SK-N-SH treated with all-trans-retinoic acid at 6 μM for 48 hours (cell line): ENCODE measurements around the gene ZFAND3.
A peak's percentile ranks its signal among the peaks of the same experiment; 100 is the strongest.

ENCODE experiments used
- ATAC-seq: fragments of 200-7000 bp; cut with Tn5 transposase; 3 replicates; pipeline ENCODE4 v1.9.1; 2020; ENCODE audit warnings: mild to moderate bottlenecking, moderate library complexity
- ARNTL ChIP-seq: fragments of 450-650 bp; formaldehyde crosslinking; IDR thresholded peaks from 2 replicates; pipeline ENCODE4 v1.5.0; 2020; ENCODE audit warnings: low read depth, mild to moderate bottlenecking, moderate library complexity, borderline replicate concordance
- BACH2 ChIP-seq: fragments of 250-450 bp; sonication (Bioruptor Pico); IDR thresholded peaks from 2 replicates; pipeline ENCODE4 v1.9.0; 2021; ENCODE audit warnings: mild to moderate bottlenecking, borderline replicate concordance
- CREB5 ChIP-seq: fragments of 250-450 bp; sonication (Bioruptor Pico); IDR thresholded peaks from 2 replicates; pipeline ENCODE4 v1.5.1; 2020; ENCODE audit warnings: low read depth, mild to moderate bottlenecking, moderate library complexity
- CSDC2 ChIP-seq: fragments of 250-450 bp; sonication (Bioruptor Pico); IDR thresholded peaks from 2 replicates; pipeline ENCODE4 v1.5.0; 2020; ENCODE audit warnings: mild to moderate bottlenecking, moderate library complexity
- ESRRG ChIP-seq: fragments of 250-450 bp; sonication (Bioruptor Pico); IDR thresholded peaks from 2 replicates; pipeline ENCODE4 v1.6.1; 2021; ENCODE audit warnings: mild to moderate bottlenecking
- GLIS3 ChIP-seq: fragments of 250-450 bp; sonication (Bioruptor Pico); IDR thresholded peaks from 2 replicates; pipeline ENCODE4 v1.5.0; 2020; ENCODE audit warnings: mild to moderate bottlenecking, moderate library complexity
- ISL1 ChIP-seq: fragments of 250-450 bp; sonication (Bioruptor Pico); IDR thresholded peaks from 2 replicates; pipeline ENCODE4 v2.1.2; 2022; ENCODE audit warnings: mild to moderate bottlenecking, moderate library complexity
- OSR1 ChIP-seq: fragments of 250-450 bp; sonication (Bioruptor Pico); IDR thresholded peaks from 2 replicates; pipeline ENCODE4 v1.8.0; 2022; ENCODE audit warnings: moderate library complexity, mild to moderate bottlenecking, inconsistent platforms
- PATZ1 ChIP-seq: fragments of 250-450 bp; sonication (Bioruptor Pico); IDR thresholded peaks from 2 replicates; pipeline ENCODE4 v1.8.0; 2020; ENCODE audit warnings: mild to moderate bottlenecking, moderate library complexity, borderline replicate concordance
- PPARA ChIP-seq: fragments of 250-450 bp; sonication (Bioruptor Pico); IDR thresholded peaks from 2 replicates; pipeline ENCODE4 v1.5.0; 2020; ENCODE audit warnings: mild to moderate bottlenecking, borderline replicate concordance
- RARB ChIP-seq: fragments of 250-450 bp; sonication (Bioruptor Pico); IDR thresholded peaks from 2 replicates; pipeline ENCODE4 v1.8.0; 2021; ENCODE audit warnings: mild to moderate bottlenecking, moderate library complexity
- SNAI2 ChIP-seq: fragments of 250-450 bp; sonication (Bioruptor Pico); IDR thresholded peaks from 2 replicates; pipeline ENCODE4 v1.5.0; 2020; ENCODE audit warnings: mild to moderate bottlenecking, moderate library complexity
- TOX ChIP-seq: fragments of 250-450 bp; sonication (Bioruptor Pico); IDR thresholded peaks from 2 replicates; pipeline ENCODE4 v1.8.0; 2021; ENCODE audit warnings: mild to moderate bottlenecking, moderate library complexity, borderline replicate concordance
- ZC3H10 ChIP-seq: fragments of 250-450 bp; sonication (Bioruptor Pico); IDR thresholded peaks from 2 replicates; pipeline ENCODE4 v1.5.1; 2021; ENCODE audit warnings: mild to moderate bottlenecking, moderate library complexity
- ZFP30 ChIP-seq: fragments of 450-650 bp; formaldehyde crosslinking; IDR thresholded peaks from 2 replicates; pipeline ENCODE4 v1.5.0; 2022; ENCODE audit warnings: mild to moderate bottlenecking, moderate library complexity
- ZNF565 ChIP-seq: fragments of 450-650 bp; formaldehyde crosslinking; conservative IDR thresholded peaks from 2 replicates; pipeline ENCODE4 v1.5.0; 2020; ENCODE audit warnings: low read depth, mild to moderate bottlenecking, moderate library complexity
- ZNF70 ChIP-seq: fragments of 450-650 bp; formaldehyde crosslinking; IDR thresholded peaks from 2 replicates; pipeline ENCODE4 v1.5.0; 2020; ENCODE audit warnings: mild to moderate bottlenecking, moderate library complexity
- ZNF8 ChIP-seq: fragments of 450-650 bp; formaldehyde crosslinking; IDR thresholded peaks from 2 replicates; pipeline ENCODE4 v1.5.0; 2020; ENCODE audit warnings: mild to moderate bottlenecking, moderate library complexity
- TF ChIP-seq, protein P1 (sequence below): fragments of 250-450 bp; sonication (Bioruptor Pico); IDR thresholded peaks from 2 replicates; pipeline ENCODE4 v1.5.1; 2021; ENCODE audit warnings: mild to moderate bottlenecking, moderate library complexity
- TF ChIP-seq, protein P2 (sequence below): fragments of 250-450 bp; sonication (Bioruptor Pico); IDR thresholded peaks from 2 replicates; pipeline ENCODE4 v1.5.0; 2020; ENCODE audit warnings: mild to moderate bottlenecking, moderate library complexity

The ZFAND3 gene

DNA sequence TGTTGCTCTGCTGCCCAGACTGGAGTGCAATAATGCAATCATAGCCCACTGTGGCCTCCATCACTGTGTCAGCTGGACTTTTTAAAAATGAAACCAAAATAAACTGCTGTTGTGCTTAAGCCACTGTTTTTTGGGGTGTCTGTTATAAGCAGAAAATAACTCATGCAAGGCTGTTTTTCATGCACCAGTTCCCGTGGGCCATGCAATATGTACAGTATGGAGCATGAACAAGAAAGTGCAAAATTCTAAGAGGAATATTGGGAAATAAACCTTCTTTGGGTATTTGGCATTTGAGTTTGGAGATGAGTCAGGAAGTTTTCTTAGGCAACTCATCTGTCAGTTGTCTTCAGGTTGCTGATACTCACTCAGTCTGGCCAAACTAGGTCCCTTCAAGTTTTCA, 14.9 kb upstream of the ZFAND3 start:
- TF ChIP-seq ZC3H10 (CRISPR knock-in tag): no peak
- TF ChIP-seq ZNF565: no peak
- no peak for TF ChIP-seq ZNF8
- no peak for TF ChIP-seq SNAI2 (CRISPR knock-in tag)
- TF ChIP-seq BACH2 (CRISPR knock-in tag): no peak
- TF ChIP-seq ISL1 (CRISPR knock-in tag): no peak
- no peak for TF ChIP-seq RARB (CRISPR knock-in tag)
- TF ChIP-seq, protein P1, sequence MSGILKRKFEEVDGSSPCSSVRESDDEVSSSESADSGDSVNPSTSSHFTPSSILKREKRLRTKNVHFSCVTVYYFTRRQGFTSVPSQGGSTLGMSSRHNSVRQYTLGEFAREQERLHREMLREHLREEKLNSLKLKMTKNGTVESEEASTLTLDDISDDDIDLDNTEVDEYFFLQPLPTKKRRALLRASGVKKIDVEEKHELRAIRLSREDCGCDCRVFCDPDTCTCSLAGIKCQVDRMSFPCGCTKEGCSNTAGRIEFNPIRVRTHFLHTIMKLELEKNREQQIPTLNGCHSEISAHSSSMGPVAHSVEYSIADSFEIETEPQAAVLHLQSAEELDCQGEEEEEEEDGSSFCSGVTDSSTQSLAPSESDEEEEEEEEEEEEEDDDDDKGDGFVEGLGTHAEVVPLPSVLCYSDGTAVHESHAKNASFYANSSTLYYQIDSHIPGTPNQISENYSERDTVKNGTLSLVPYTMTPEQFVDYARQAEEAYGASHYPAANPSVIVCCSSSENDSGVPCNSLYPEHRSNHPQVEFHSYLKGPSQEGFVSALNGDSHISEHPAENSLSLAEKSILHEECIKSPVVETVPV (CRISPR knock-in tag): no peak
- no peak for TF ChIP-seq PPARA
- no peak for ATAC-seq

DNA sequence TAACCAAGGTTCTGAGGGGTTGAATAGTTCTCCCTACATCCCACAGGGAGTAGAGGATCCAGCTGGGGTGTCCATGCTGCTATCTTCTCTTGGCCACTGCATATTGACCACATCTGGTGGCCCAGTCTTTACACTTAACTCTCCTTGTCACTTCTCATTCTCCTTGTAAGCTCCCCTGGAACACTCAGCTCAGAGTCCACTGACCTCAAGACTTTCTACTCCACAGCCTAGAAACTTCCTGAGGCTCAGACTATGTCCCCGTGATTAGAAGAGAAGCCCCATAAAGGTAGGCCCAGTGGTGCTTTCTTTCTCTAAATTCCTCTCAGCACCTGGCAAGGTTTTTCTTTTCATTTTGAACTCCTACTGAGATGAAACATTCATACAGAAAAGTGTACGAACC, 13.3 kb upstream of the ZFAND3 start:
- no peak for ATAC-seq
- TF ChIP-seq, protein P1 (CRISPR knock-in tag): no peak
- TF ChIP-seq ZNF70 (CRISPR knock-in tag) (no peak), ZNF565 (no peak), BACH2 (CRISPR knock-in tag) (no peak), PATZ1 (CRISPR knock-in tag) (no peak), OSR1 (CRISPR knock-in tag) (no peak), ARNTL (CRISPR knock-in tag) (no peak), SNAI2 (CRISPR knock-in tag) (no peak), CSDC2 (CRISPR knock-in tag) (no peak), PPARA (no peak), CREB5 (no peak), ZNF8 (no peak), ESRRG (CRISPR knock-in tag) (no peak), TOX (CRISPR knock-in tag) (no peak), ZC3H10 (CRISPR knock-in tag) (no peak), ZFP30 (CRISPR knock-in tag) (no peak), GLIS3 (CRISPR knock-in tag) (no peak), RARB (CRISPR knock-in tag) (no peak)
- TF ChIP-seq, protein P2, sequence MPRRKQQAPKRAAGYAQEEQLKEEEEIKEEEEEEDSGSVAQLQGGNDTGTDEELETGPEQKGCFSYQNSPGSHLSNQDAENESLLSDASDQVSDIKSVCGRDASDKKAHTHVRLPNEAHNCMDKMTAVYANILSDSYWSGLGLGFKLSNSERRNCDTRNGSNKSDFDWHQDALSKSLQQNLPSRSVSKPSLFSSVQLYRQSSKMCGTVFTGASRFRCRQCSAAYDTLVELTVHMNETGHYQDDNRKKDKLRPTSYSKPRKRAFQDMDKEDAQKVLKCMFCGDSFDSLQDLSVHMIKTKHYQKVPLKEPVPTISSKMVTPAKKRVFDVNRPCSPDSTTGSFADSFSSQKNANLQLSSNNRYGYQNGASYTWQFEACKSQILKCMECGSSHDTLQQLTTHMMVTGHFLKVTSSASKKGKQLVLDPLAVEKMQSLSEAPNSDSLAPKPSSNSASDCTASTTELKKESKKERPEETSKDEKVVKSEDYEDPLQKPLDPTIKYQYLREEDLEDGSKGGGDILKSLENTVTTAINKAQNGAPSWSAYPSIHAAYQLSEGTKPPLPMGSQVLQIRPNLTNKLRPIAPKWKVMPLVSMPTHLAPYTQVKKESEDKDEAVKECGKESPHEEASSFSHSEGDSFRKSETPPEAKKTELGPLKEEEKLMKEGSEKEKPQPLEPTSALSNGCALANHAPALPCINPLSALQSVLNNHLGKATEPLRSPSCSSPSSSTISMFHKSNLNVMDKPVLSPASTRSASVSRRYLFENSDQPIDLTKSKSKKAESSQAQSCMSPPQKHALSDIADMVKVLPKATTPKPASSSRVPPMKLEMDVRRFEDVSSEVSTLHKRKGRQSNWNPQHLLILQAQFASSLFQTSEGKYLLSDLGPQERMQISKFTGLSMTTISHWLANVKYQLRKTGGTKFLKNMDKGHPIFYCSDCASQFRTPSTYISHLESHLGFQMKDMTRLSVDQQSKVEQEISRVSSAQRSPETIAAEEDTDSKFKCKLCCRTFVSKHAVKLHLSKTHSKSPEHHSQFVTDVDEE: no peak
- TF ChIP-seq, all 23 proteins: peak for 0

- TF ChIP-seq ARNTL (CRISPR knock-in tag) (no peak), PATZ1 (CRISPR knock-in tag) (no peak)
- peak; percentile 79 for ATAC-seq
These were observed 11.9 kb upstream of the ZFAND3 start for GRCh38 chr6:37807656-37808055.
